Natural killer cell (primary cell): Measurements from ENCODE around the gene SLC26A1. TPM values are rescaled to one million over a fixed set of nuclear protein-coding genes. Genes with fewer than 3 reads are reported as not detected.
A peak's percentile ranks its signal among the peaks of the same experiment; 100 is the strongest.

Experiments
- ATAC-seq, 3 donors: fragments of 150-1000 bp in 2 of 3; fragments of 200-7000 bp in 1 of 3; cut with Tn5 transposase; 1 replicate in 1 of 3; 2 replicates in 2 of 3; pipeline ENCODE4 v1.10.0; 2021; ENCODE audit warnings: mild to moderate bottlenecking in 2 of 3, moderate library complexity in 2 of 3
- DNase-seq, 2 donors: peaks; one replicate each; pipeline versions ENCODE4 v3.0.0 to v3.0.0-alpha.2; 2013 to 2021; ENCODE audit warnings: mixed read lengths in 1 of 2
- H3K27ac ChIP-seq: one replicate; pipeline ENCODE4 v1.5.1; 2013; ENCODE audit warnings: mild to moderate bottlenecking, low read length
- H3K27me3 ChIP-seq: one replicate; pipeline ENCODE4 v1.6.1; 2013; ENCODE audit warnings: low read length; ENCODE audit not compliant: control insufficient read depth, insufficient read depth
- H3K36me3 ChIP-seq: one replicate; pipeline ENCODE4 v1.6.1; 2013; ENCODE audit warnings: low read length; ENCODE audit not compliant: control insufficient read depth, insufficient read depth
- H3K4me1 ChIP-seq: one replicate; pipeline ENCODE4 v1.6.1; 2013; ENCODE audit warnings: low read length; ENCODE audit not compliant: control insufficient read depth, insufficient read depth
- H3K4me3 ChIP-seq: one replicate; pipeline ENCODE4 v1.5.1; 2013; ENCODE audit warnings: low read length
- H3K9me3 ChIP-seq: one replicate; pipeline ENCODE4 v1.6.1; 2013; ENCODE audit warnings: low read length; ENCODE audit not compliant: control insufficient read depth, insufficient read depth
- H3K27ac Mint-ChIP-seq, 2 donors: one replicate each; pipeline ENCODE4 v1.8.0; 2022; ENCODE audit warnings: mild to moderate bottlenecking in 2 of 2, mixed read lengths in 2 of 2, moderate library complexity in 1 of 2
- H3K27me3 Mint-ChIP-seq, 2 donors: one replicate each; pipeline ENCODE4 v1.8.0; 2022; ENCODE audit warnings: low read depth in 2 of 2, mixed read lengths in 2 of 2
- H3K36me3 Mint-ChIP-seq: one replicate; pipeline ENCODE4 v1.8.0; 2022; ENCODE audit warnings: mixed read lengths
- H3K4me1 Mint-ChIP-seq, 2 donors: one replicate each; pipeline ENCODE4 v1.8.0; 2022; ENCODE audit warnings: mixed read lengths in 2 of 2
- H3K4me3 Mint-ChIP-seq: one replicate; pipeline ENCODE4 v1.8.0; 2022; ENCODE audit warnings: mild to moderate bottlenecking, moderate library complexity, mixed read lengths
- H3K9me3 Mint-ChIP-seq, 2 donors: one replicate each; pipeline ENCODE4 v1.8.0; 2022; ENCODE audit warnings: mixed read lengths in 2 of 2
- WGBS: methylation state at CpG from one replicate; pipeline ENCODE4 v1.1.7; 2013; ENCODE audit warnings: missing lambda C conversion rate; ENCODE audit not compliant: insufficient coverage; 5-methylcytosine and 5-hydroxymethylcytosine counted together
- intact Hi-C: fragments of 100-400 bp; cut with micrococcal nuclease; formaldehyde crosslinking; loops from one replicate; pipeline ENCODE4 v1.14.2; 2022
- total RNA-seq, 4 donors: library from RNA; stranded (reverse); fragments of 120-200 nt in 1 of 4; gene quantifications; one replicate each; pipeline versions ENCODE4 v1.2.3 to v1.2.4, GENCODE V29; 2013 to 2022
- TF ChIP-seq, protein P1 (sequence below): fragments of 200-600 bp; IDR thresholded peaks from one replicate; pipeline ENCODE4 v1.8.0; 2022; ENCODE audit warnings: antibody characterized with exemption

The SLC26A1 gene
- total RNA-seq, 3 donors from 2014 or later (not counting 1 experiment from before 2014, with no cell fraction given): 0.19 to 0.80 (median 0.61) TPM

DNA sequence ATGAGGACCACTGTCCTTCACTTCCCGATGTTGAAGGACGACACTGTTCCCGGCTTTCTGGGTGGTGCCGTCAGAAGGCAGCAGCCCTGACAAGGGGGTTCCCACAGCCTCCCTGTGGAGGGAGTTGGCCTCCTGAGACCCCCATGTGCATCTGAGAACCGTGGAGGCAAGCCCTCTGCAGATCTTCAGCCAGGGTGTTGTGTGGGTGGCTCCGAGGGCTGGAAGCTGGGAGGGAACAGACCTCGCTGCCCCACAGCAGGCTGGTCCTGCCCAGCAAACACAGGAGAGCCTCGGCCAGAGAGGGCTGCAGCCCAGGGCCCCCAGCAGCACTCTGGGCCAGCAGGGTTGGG, 36.0 kb downstream of the SLC26A1 start:
- intact Hi-C loops: no loop called here
- no peaks in the 10 kb centered on the region for H3K27me3 Mint-ChIP-seq
- no peaks in the 10 kb centered on the region for H3K9me3 ChIP-seq
- no peak overlapping the region for H3K27ac ChIP-seq
- H3K36me3 Mint-ChIP-seq: no peaks in the 10 kb centered on the region
- ATAC-seq: no peak
- no peak overlapping the region for H3K4me3 ChIP-seq
- H3K9me3 Mint-ChIP-seq: no peaks in the 10 kb centered on the region
- H3K27me3 ChIP-seq: no peaks in the 10 kb centered on the region
- DNase-seq: no peak
- peaks cover 32% of the 10 kb centered on the region for H3K36me3 ChIP-seq
- peak overlapping the region in 1 of 2 donors; percentile 22 for H3K27ac Mint-ChIP-seq
- H3K4me3 Mint-ChIP-seq: no peak overlapping the region
- 92% methylated on average over 8 of the region's 8 CpGs for WGBS
- peaks cover 4% of the 10 kb centered on the region in 2 donors for H3K4me1 Mint-ChIP-seq
- TF ChIP-seq, protein P1, sequence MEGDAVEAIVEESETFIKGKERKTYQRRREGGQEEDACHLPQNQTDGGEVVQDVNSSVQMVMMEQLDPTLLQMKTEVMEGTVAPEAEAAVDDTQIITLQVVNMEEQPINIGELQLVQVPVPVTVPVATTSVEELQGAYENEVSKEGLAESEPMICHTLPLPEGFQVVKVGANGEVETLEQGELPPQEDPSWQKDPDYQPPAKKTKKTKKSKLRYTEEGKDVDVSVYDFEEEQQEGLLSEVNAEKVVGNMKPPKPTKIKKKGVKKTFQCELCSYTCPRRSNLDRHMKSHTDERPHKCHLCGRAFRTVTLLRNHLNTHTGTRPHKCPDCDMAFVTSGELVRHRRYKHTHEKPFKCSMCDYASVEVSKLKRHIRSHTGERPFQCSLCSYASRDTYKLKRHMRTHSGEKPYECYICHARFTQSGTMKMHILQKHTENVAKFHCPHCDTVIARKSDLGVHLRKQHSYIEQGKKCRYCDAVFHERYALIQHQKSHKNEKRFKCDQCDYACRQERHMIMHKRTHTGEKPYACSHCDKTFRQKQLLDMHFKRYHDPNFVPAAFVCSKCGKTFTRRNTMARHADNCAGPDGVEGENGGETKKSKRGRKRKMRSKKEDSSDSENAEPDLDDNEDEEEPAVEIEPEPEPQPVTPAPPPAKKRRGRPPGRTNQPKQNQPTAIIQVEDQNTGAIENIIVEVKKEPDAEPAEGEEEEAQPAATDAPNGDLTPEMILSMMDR: no peak
- no peaks in the 10 kb centered on the region for H3K4me1 ChIP-seq

DNA sequence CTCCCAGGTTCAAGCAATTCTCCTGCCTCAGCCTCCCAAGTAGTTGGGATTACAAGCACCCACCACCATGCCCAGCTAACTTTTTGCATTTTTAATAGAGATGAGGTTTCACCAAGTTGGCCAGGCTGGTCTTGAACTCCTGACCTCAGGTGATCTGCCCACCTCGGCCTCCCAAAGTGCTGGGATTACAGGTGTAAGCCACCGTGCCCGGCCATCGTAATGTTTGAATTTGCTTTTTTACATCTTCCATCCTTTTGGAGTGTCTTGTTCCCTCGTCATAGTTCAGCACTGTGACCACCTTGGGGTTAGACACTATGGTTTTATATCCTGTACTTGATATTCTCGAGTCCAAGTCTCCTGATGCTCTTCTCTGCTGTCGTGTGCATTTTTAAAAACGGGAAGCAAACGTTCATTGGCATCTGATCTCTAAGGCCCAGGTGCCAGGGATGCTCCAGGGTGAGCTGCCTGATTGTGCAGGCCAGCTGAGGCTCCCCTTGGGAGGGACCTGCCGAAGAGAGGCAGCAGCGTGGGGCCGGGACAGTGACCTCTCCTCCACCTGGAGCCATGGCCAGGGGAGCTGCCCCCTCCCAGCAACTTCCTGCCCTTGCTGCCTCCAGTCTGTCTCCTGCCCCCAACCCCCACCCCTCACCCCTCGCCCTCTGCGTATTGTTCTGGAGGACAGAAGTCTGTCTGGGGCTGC, 36.5 kb downstream of the SLC26A1 start:
- Histone ChIP-seq H3K27ac (no peak overlapping the region), H3K4me1 (no peaks in the 10 kb centered on the region), H3K4me3 (no peak overlapping the region), H3K9me3 (no peaks in the 10 kb centered on the region), H3K36me3 (peaks cover 29% of the 10 kb centered on the region), H3K27me3 (no peaks in the 10 kb centered on the region)
- H3K4me1 Mint-ChIP-seq: peaks cover 4% of the 10 kb centered on the region in 2 donors
- H3K4me3 Mint-ChIP-seq: no peak overlapping the region
- no peak for ATAC-seq
- H3K36me3 Mint-ChIP-seq: no peaks in the 10 kb centered on the region
- TF ChIP-seq, protein P1: no peak
- intact Hi-C loops: no loop called here
- no peaks in the 10 kb centered on the region for H3K9me3 Mint-ChIP-seq
- no peaks in the 10 kb centered on the region for H3K27me3 Mint-ChIP-seq
- H3K27ac Mint-ChIP-seq: peak overlapping the region in 1 of 2 donors; percentile 26
- DNase-seq: no peak
- WGBS: 90% methylated on average over 14 of the region's 14 CpGs

DNA sequence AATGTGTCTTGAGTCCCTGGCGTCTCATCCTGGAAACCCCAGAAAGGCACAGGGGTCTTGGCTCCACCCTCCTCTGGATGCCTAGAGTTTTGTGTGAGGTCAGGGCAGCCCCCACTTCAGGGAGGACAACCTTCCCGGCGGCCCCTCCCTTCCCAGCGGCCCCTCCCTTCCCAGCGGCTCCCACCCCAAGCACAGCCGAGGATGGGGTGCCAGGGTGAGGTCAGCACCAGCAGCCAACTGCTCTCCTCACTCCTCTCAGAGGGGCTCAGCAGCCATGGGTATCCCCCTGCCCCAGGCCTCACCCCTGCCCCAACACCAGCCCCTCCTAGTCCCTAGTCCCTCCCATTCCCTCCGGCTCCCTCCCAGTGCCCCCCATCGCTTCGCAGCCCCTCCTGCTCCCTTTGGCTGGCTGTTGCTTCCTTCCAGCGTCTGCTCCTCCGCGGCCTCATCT, 37.2 kb downstream of the SLC26A1 start:
- 88% methylated on average over 12 of the region's 12 CpGs for WGBS
- H3K4me1 ChIP-seq: no peaks in the 10 kb centered on the region
- Mint-ChIP-seq H3K9me3 (no peaks in the 10 kb centered on the region), H3K4me3 (no peak overlapping the region), H3K4me1 (peaks cover 4% of the 10 kb centered on the region in 2 donors), H3K27ac (no peak overlapping the region), H3K27me3 (no peaks in the 10 kb centered on the region), H3K36me3 (no peaks in the 10 kb centered on the region)
- H3K27ac ChIP-seq: no peak overlapping the region
- peaks cover 29% of the 10 kb centered on the region for H3K36me3 ChIP-seq
- H3K4me3 ChIP-seq: no peak overlapping the region
- intact Hi-C loops: no loop called here
- no peak for ATAC-seq
- TF ChIP-seq, protein P1: no peak
- H3K27me3 ChIP-seq: no peaks in the 10 kb centered on the region
- DNase-seq: no peak
- H3K9me3 ChIP-seq: no peaks in the 10 kb centered on the region
